ENCODE measurements around the gene CCDC149. TPM values are rescaled to one million over a fixed set of nuclear protein-coding genes. Genes with fewer than 3 reads are reported as not detected.

CCDC149 gene
- total RNA-seq, 2 experiments from 2014 or later, result not detected

DNA sequence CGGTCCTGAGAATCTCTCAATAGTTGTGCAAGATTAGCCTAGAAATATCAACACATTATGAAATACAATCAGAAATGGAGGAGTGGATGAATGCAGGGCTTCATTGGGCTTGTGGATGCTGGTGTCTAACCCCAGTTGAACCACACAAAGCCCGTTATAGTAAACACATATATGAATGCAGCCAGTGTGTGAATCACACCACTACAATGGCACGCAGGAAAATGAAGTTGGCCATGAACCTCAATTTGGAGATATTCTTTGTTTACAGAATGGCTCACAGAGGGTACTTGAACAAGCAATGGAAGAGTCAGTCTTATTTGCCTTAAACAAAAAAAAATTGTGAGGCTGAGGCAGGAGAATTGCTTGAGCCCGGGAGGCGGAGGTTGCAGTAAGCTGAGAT lies 59.7 kb downstream of the CCDC149 start:
- H3K27ac ChIP-seq (ENCODE audit: low read depth, low read length, poor library complexity, severe bottlenecking), result no peak overlapping the region
- H3K4me2 ChIP-seq (ENCODE audit: low read length), result no peak overlapping the region
- ChIA-PET POLR2A (no interaction called here), CTCF (ENCODE audit: unreplicated experiment) (no interaction called here)
- H3K9me3 ChIP-seq (ENCODE audit: low read length), result no peaks in the 10 kb centered on the region
- H3K79me2 ChIP-seq (ENCODE audit: insufficient read depth, low read depth, low read length), result no peaks in the 10 kb centered on the region
- TF ChIP-seq, protein P1, sequence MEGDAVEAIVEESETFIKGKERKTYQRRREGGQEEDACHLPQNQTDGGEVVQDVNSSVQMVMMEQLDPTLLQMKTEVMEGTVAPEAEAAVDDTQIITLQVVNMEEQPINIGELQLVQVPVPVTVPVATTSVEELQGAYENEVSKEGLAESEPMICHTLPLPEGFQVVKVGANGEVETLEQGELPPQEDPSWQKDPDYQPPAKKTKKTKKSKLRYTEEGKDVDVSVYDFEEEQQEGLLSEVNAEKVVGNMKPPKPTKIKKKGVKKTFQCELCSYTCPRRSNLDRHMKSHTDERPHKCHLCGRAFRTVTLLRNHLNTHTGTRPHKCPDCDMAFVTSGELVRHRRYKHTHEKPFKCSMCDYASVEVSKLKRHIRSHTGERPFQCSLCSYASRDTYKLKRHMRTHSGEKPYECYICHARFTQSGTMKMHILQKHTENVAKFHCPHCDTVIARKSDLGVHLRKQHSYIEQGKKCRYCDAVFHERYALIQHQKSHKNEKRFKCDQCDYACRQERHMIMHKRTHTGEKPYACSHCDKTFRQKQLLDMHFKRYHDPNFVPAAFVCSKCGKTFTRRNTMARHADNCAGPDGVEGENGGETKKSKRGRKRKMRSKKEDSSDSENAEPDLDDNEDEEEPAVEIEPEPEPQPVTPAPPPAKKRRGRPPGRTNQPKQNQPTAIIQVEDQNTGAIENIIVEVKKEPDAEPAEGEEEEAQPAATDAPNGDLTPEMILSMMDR (conservative IDR thresholded peaks at IDR 0.05; ENCODE audit: low read length), result no peak
- no peak for TF ChIP-seq EZH2phosphoT487 (IDR thresholded peaks at IDR 0.05; ENCODE audit: borderline replicate concordance, low read depth, low read length)
- no peaks in the 10 kb centered on the region for H4K20me1 ChIP-seq (ENCODE audit: insufficient read depth, low read length)
- no peaks in the 10 kb centered on the region for H3K36me3 ChIP-seq (ENCODE audit: insufficient read depth, low read length)
- H3K4me3 ChIP-seq (ENCODE audit: low read depth, low read length, poor library complexity, severe bottlenecking), result no peak overlapping the region
- no peak for DNase-seq (ENCODE audit: low spot score)
- no peaks in the 10 kb centered on the region for H3K4me1 ChIP-seq (ENCODE audit: insufficient read depth, low read length, poor library complexity, severe bottlenecking)
- H2AFZ ChIP-seq (ENCODE audit: low read length), result no peak overlapping the region
- no TSS peak for BruUV-seq (replicated peaks)
- intact Hi-C loops (cut with micrococcal nuclease; ENCODE audit: unreplicated experiment), result no loop called here
- no peaks in the 10 kb centered on the region for H3K9me2 ChIP-seq (ENCODE audit: insufficient read depth, low read length)

DNA sequence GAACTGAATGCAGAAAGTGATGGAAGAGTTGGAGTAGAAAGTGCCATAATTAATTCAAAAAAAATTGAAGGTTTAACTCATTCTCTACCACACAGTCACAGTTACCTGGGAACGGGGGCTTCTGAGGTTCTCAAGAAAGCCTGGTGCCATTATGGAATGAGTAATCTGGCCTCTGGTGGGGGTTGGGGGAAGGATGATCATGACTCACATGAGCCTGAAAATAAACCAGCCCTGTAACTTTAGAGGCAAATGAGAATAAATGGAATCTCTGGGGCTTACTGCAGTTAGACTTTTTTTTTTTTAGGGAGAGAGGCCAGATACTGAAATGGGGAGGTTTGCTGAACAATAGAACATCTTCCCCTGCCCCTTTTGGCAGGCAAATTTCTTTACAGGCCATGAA lies 62.2 kb downstream of the CCDC149 start:
- H3K4me2 ChIP-seq (ENCODE audit: low read length), result no peak overlapping the region
- no peak overlapping the region for H3K4me3 ChIP-seq (ENCODE audit: low read depth, low read length, poor library complexity, severe bottlenecking)
- no peak for DNase-seq (ENCODE audit: low spot score)

DNA sequence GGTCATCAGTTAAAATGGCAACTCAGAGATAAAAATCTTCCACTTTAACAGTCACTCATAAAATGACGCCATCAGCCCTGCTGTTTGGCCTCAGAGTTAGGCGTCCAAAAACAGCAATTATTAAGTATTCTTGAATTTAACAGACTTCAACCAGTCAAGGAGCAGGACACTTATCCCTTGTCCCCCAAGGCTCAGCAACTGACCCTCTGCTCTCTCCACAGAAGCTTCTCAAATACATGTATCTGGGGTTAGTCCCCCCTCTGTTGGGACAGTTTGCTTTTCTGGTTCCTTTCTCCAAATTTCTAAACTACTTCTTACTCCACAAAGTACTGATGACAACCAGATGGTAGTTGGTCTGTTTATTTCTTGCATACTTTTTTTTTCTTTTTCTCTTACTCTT lies 63.1 kb downstream of the CCDC149 start:
- Histone ChIP-seq H3K27ac (ENCODE audit: low read depth, low read length, poor library complexity, severe bottlenecking) (no peak overlapping the region), H3K9me2 (ENCODE audit: insufficient read depth, low read length) (no peaks in the 10 kb centered on the region), H3K4me3 (ENCODE audit: low read depth, low read length, poor library complexity, severe bottlenecking) (no peak overlapping the region), H3K36me3 (ENCODE audit: insufficient read depth, low read length) (no peaks in the 10 kb centered on the region), H3K4me1 (ENCODE audit: insufficient read depth, low read length, poor library complexity, severe bottlenecking) (no peaks in the 10 kb centered on the region), H3K9me3 (ENCODE audit: low read length) (no peaks in the 10 kb centered on the region), H2AFZ (ENCODE audit: low read length) (no peak overlapping the region), H3K79me2 (ENCODE audit: insufficient read depth, low read depth, low read length) (no peaks in the 10 kb centered on the region), H3K4me2 (ENCODE audit: low read length) (no peak overlapping the region), H4K20me1 (ENCODE audit: insufficient read depth, low read length) (no peaks in the 10 kb centered on the region)
- POLR2A ChIA-PET, result no interaction called here
- intact Hi-C loops (cut with micrococcal nuclease; ENCODE audit: unreplicated experiment), result no loop called here
- CTCF ChIA-PET (ENCODE audit: unreplicated experiment), result no interaction called here
- no peak for TF ChIP-seq EZH2phosphoT487 (IDR thresholded peaks at IDR 0.05; ENCODE audit: borderline replicate concordance, low read depth, low read length)
- TF ChIP-seq, protein P1 (conservative IDR thresholded peaks at IDR 0.05; ENCODE audit: low read length), result no peak
- no TSS peak for BruUV-seq (replicated peaks)
- no peak for DNase-seq (ENCODE audit: low spot score)

More for the DNA sequence above, 62.2 kb downstream of the CCDC149 start:
- no peak overlapping the region for H2AFZ ChIP-seq (ENCODE audit: low read length)
- no peaks in the 10 kb centered on the region for H3K36me3 ChIP-seq (ENCODE audit: insufficient read depth, low read length)
- TF ChIP-seq, protein P1 (conservative IDR thresholded peaks at IDR 0.05; ENCODE audit: low read length), result no peak
- TF ChIP-seq EZH2phosphoT487 (IDR thresholded peaks at IDR 0.05; ENCODE audit: borderline replicate concordance, low read depth, low read length), result no peak
- intact Hi-C loops (cut with micrococcal nuclease; ENCODE audit: unreplicated experiment), result no loop called here
- no TSS peak for BruUV-seq (replicated peaks)
- no peaks in the 10 kb centered on the region for H3K79me2 ChIP-seq (ENCODE audit: insufficient read depth, low read depth, low read length)
- ChIA-PET CTCF (ENCODE audit: unreplicated experiment) (no interaction called here), POLR2A (no interaction called here)
- H3K4me1 ChIP-seq (ENCODE audit: insufficient read depth, low read length, poor library complexity, severe bottlenecking), result no peaks in the 10 kb centered on the region
- H3K9me2 ChIP-seq (ENCODE audit: insufficient read depth, low read length), result no peaks in the 10 kb centered on the region
- H4K20me1 ChIP-seq (ENCODE audit: insufficient read depth, low read length), result no peaks in the 10 kb centered on the region
- H3K9me3 ChIP-seq (ENCODE audit: low read length), result no peaks in the 10 kb centered on the region
- H3K27ac ChIP-seq (ENCODE audit: low read depth, low read length, poor library complexity, severe bottlenecking), result no peak overlapping the region
